ENCODE measurements around the gene NFATC2IP.

The NFATC2IP gene

DNA sequence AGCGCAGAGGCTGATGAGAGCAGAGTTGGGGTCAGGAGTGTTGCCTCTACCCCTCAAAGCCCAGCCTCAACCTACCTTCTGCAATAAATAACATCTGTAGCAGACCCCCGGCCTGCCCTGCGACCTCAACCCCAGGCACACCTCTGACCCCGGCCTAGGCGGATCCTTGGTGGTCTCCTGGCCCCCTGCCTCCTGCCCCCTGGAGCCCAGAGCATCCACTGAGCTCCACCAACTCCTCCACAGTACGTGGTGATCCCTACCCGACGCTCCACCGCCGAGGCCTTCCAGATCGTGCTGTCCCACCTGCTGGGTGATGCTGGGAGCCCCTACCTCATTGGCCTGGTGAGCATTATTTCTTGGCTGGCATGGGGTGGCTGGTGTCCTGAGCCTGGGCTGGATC lies 32.2 kb downstream of the NFATC2IP start:
- TF ChIP-seq JUND (IDR thresholded peaks at IDR 0.05; ENCODE audit: low read depth), result no peak
- DNase-seq (ENCODE audit: low read depth in 1 of 2, low spot score in 1 of 2), result no peak
- in situ Hi-C loops (cut with HindIII; ENCODE audit: low pct_unique_long_range_greater_than_20kb, low sequenced_read_pairs), result no loop called here

DNA sequence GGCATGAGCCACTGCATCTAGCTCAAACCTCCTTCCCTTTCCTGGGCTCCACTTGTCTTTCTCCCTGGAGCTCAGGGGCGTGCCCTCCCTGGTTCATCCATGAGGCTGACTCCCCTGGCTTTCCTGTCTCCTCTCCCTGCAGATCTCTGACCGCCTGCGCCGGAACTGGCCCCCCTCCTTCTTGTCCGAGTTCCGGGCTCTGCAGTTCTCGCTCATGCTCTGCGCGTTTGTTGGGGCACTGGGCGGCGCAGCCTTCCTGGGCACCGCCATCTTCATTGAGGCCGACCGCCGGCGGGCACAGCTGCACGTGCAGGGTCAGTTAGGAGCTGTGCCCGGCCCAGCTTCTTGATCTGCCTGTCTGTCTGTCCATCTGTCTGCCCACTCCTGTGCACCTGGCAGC lies 32.9 kb downstream of the NFATC2IP start:
- in situ Hi-C loops (cut with HindIII; ENCODE audit: low pct_unique_long_range_greater_than_20kb, low sequenced_read_pairs), result no loop called here
- TF ChIP-seq JUND (IDR thresholded peaks at IDR 0.05; ENCODE audit: low read depth), result no peak

DNA sequence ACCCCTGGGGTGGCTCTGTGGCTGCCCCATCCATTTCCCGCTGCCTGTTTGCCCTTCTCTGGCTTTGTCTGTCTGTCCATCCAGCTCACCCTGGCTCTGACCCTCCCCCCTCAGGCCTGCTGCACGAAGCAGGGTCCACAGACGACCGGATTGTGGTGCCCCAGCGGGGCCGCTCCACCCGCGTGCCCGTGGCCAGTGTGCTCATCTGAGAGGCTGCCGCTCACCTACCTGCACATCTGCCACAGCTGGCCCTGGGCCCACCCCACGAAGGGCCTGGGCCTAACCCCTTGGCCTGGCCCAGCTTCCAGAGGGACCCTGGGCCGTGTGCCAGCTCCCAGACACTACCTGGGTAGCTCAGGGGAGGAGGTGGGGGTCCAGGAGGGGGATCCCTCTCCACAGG lies 33.4 kb downstream of the NFATC2IP start:
- no peak for DNase-seq (ENCODE audit: low read depth in 1 of 2, low spot score in 1 of 2)
- no peak for TF ChIP-seq JUND (IDR thresholded peaks at IDR 0.05; ENCODE audit: low read depth)
- in situ Hi-C loops (cut with HindIII; ENCODE audit: low pct_unique_long_range_greater_than_20kb, low sequenced_read_pairs), result no loop called here

More for the DNA sequence above, 32.9 kb downstream of the NFATC2IP start:
- no peak for DNase-seq (ENCODE audit: low read depth in 1 of 2, low spot score in 1 of 2)

DNA sequence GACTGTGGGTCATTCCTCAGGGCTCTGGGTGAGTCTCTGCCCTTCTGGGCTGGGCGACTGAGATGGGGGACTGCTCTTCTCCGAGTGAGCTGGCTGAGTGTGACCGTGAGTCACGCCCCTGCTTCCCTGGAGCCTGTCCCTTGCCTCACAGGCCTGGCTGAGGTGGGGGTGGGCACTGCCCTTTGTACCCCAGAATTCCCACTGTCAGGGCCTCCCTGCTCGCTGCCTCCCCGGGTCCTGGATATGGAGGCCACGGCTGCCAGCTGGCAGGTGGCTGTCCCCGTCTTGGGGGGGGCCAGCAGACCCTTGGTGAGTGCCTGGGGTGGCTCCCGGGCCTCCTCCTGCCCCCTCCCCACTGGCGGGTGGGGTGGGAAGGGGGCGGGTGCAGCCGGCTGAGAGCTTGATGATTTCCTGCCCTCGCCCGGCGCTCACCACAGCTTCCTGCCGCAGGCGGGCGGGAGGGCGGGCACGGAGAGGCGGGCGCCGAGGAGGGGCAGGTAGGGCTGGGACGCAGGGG lies 33.9 kb downstream of the NFATC2IP start, which contains the start of gene LAT:
Gene LAT (plus strand): TSS at position 434 of the 517 bp plus-strand sequence. CDS start 366 bp downstream, outside the sequence.
- no peak for DNase-seq (ENCODE audit: low read depth in 1 of 2, low spot score in 1 of 2)
- in situ Hi-C loops (cut with HindIII; ENCODE audit: low pct_unique_long_range_greater_than_20kb, low sequenced_read_pairs), result no loop called here
- no peak for TF ChIP-seq JUND (IDR thresholded peaks at IDR 0.05; ENCODE audit: low read depth)

DNA sequence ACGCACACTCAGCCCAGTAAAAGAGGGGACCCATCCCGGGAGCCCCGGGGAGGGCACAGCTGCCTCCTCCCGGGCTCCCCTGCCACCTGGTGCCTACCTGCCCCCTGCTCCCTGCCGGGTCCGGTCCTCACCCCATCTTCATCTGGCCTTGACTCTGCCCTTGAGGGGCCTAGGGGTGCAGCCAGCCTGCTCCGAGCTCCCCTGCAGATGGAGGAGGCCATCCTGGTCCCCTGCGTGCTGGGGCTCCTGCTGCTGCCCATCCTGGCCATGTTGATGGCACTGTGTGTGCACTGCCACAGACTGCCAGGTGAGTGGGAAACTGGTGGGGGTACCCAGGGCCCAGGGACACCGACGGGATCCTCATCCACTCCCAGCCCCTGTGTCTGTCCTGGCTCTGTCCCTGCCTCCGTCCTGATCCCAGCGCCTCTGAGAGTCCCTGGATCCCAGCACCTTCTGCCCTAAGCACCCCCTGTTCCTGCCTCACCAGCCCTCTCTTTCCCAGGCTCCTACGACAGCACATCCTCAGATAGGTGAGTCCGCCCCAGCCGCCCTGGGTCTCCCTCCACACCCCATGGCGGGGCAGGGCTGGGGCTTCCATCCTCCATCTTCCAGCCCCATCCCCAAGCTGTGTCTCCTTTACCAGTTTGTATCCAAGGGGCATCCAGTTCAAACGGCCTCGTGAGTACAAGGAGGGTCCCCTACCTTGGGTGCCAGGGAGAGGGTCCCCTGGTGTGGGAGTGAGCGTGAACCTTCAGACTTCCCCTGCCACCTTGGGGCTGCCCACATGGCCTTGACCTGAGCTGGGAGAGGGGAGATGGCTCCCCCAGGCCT lies 34.7 kb downstream of the NFATC2IP start:
- no peak for DNase-seq (ENCODE audit: low read depth in 1 of 2, low spot score in 1 of 2)
- no peak for TF ChIP-seq JUND (IDR thresholded peaks at IDR 0.05; ENCODE audit: low read depth)
- in situ Hi-C loops (cut with HindIII; ENCODE audit: low pct_unique_long_range_greater_than_20kb, low sequenced_read_pairs), result no loop called here

DNA sequence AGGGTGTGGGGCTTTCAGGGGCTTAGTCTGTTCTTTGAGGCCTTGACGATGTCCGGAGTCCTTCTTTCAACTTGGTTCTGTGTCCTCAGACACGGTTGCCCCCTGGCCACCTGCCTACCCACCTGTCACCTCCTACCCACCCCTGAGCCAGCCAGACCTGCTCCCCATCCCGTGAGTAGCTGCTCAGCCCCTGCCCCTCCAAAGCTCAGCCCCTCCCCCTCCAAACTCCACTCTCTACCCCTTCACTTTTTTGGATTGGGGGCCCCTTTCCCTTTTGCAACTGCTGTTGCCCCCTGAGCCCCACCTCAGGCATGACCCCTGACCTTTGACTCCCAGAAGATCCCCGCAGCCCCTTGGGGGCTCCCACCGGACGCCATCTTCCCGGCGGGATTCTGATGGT lies 35.3 kb downstream of the NFATC2IP start:
- no peak for DNase-seq (ENCODE audit: low read depth in 1 of 2, low spot score in 1 of 2)
- in situ Hi-C loops (cut with HindIII; ENCODE audit: low pct_unique_long_range_greater_than_20kb, low sequenced_read_pairs), result no loop called here
- no peak for TF ChIP-seq JUND (IDR thresholded peaks at IDR 0.05; ENCODE audit: low read depth)

DNA sequence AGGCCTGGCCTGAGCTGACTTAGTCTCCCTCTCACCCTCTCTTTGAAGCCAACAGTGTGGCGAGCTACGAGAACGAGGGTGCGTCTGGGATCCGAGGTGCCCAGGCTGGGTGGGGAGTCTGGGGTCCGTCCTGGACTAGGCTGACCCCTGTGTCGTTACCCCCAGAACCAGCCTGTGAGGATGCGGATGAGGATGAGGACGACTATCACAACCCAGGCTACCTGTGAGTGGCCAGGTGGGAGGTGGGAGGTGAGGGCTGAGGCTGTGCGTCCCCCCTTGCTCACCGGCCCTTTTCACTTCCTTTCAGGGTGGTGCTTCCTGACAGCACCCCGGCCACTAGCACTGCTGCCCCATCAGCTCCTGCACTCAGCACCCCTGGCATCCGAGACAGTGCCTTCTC lies 35.8 kb downstream of the NFATC2IP start:
- no peak for DNase-seq (ENCODE audit: low read depth in 1 of 2, low spot score in 1 of 2)
- in situ Hi-C loops (cut with HindIII; ENCODE audit: low pct_unique_long_range_greater_than_20kb, low sequenced_read_pairs), result no loop called here

DNA sequence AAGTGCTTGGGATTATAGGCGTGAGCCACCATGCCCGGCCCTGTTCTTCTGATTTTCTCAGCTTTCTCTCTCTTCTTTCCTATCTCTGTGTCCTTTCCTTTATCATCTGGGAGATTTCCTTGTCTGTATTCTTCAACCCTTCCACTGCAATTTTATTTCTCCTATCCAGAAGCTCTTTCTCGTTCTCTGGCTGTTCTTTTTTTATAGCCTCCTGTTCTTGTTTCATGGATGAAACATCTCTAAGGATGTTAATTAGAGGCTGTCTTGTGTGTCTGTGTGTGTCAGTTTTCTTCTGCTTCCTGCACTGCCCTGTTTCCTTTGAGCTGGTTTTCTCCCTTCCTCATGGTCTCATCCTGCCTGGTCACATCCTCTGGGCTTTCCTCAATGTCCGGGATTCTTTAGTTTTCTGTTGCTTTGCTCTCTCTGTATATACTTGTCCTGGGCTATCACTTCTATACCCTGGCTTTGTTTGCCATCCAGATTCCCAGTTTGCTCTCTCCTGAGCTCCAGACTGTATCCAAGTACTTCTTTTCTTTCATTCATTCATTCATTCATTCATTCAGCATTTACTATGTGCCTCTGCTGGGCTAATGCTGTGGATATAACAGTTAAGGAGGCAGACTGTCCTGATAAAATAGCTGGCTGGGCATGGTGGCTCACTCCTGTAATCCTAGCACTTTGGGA lies 36.6 kb downstream of the NFATC2IP start:
- no peak for DNase-seq (ENCODE audit: low read depth in 1 of 2, low spot score in 1 of 2)
- no peak for TF ChIP-seq JUND (IDR thresholded peaks at IDR 0.05; ENCODE audit: low read depth)
- in situ Hi-C loops (cut with HindIII; ENCODE audit: low pct_unique_long_range_greater_than_20kb, low sequenced_read_pairs), result no loop called here

More for the DNA sequence above, 35.8 kb downstream of the NFATC2IP start:
- TF ChIP-seq JUND (IDR thresholded peaks at IDR 0.05; ENCODE audit: low read depth), result no peak

DNA sequence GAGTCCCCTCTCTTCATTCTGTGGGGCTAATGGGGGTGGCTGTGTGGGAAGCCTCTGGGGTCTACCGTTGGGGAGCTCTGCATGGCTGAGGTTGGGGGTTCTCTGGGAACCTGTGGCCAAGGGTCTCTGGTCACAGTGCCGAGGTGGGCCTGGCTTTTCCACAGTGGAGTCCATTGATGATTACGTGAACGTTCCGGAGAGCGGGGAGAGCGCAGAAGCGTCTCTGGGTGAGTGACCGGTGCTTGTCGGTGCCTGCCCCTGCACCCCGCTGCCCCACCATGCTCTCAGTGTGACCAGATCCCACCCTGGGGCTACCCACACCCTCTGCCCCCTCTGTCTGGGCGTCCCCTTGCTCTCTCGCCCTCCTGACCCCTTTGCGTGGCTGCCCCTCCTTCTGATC lies 38.6 kb downstream of the NFATC2IP start:
- no peak for TF ChIP-seq JUND (IDR thresholded peaks at IDR 0.05; ENCODE audit: low read depth)
- in situ Hi-C loops (cut with HindIII; ENCODE audit: low pct_unique_long_range_greater_than_20kb, low sequenced_read_pairs), result no loop called here
- no peak for DNase-seq (ENCODE audit: low read depth in 1 of 2, low spot score in 1 of 2)

DNA sequence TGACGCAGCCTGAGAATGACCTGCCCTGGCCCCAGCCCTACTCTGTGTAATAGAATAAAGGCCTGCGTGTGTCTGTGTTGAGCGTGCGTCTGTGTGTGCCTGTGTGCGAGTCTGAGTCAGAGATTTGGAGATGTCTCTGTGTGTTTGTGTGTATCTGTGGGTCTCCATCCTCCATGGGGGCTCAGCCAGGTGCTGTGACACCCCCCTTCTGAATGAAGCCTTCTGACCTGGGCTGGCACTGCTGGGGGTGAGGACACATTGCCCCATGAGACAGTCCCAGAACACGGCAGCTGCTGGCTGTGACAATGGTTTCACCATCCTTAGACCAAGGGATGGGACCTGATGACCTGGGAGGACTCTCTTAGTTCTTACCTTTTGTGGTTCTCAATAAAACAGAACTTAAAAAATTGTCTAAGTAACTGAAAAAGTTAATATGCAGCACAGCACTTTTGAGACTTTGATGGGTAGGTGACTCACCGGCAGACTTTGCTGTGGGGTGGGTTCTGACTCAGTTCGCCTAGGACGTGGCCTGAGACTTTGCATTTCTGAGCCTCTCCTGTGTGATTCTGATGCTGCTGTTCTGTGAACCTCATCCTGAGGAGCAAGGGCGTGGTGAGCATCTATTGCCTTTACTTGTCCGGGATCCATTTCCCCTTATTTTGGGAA lies 39.8 kb downstream of the NFATC2IP start:
- in situ Hi-C loops (cut with HindIII; ENCODE audit: low pct_unique_long_range_greater_than_20kb, low sequenced_read_pairs), result no loop called here
- no peak for TF ChIP-seq JUND (IDR thresholded peaks at IDR 0.05; ENCODE audit: low read depth)
- no peak for DNase-seq (ENCODE audit: low read depth in 1 of 2, low spot score in 1 of 2)

DNA sequence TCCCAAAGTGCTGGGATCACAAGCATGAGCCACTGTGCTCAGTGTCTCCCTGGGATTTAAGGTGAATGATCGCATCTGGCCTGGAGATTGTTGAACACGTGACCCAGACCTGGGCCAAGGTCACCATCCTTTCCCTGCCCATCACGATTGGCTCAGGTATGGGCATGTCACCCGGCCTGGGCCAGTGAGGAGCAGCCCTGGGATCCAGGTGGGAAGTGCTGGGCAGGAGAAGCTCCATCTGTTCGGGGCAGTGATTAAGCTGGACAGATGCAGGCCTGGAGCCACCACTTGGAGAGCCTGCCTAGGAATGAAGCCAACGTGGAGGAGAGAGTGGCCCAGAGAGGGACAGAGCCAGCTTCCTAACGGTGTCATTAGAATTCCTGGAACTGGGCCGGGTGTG lies 41.0 kb downstream of the NFATC2IP start:
- TF ChIP-seq JUND (IDR thresholded peaks at IDR 0.05; ENCODE audit: low read depth), result no peak
- in situ Hi-C loops (cut with HindIII; ENCODE audit: low pct_unique_long_range_greater_than_20kb, low sequenced_read_pairs), result no loop called here
- DNase-seq (ENCODE audit: low read depth in 1 of 2, low spot score in 1 of 2), result no peak

DNA sequence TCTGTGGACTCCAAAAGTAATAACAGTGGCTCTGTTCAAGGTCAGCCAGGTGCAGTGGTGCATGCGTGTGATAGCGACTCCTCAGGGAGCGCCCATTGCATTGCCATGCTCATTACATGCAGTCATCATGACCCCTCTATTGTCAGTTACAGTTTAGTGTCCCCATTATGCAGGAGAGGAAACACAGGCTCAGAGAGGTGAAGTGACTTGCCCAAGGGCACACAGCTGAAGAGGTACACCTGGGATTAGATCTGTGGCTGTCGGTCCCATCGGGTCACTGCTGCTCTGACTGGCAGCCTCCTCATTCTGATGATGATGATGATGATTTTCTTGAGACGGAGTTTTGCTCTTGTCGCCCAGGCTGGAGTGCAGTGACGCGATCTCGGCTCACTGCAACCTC lies 41.8 kb downstream of the NFATC2IP start:
- in situ Hi-C loops (cut with HindIII; ENCODE audit: low pct_unique_long_range_greater_than_20kb, low sequenced_read_pairs), result no loop called here
- DNase-seq (ENCODE audit: low read depth in 1 of 2, low spot score in 1 of 2), result no peak
- TF ChIP-seq JUND (IDR thresholded peaks at IDR 0.05; ENCODE audit: low read depth), result no peak

DNA sequence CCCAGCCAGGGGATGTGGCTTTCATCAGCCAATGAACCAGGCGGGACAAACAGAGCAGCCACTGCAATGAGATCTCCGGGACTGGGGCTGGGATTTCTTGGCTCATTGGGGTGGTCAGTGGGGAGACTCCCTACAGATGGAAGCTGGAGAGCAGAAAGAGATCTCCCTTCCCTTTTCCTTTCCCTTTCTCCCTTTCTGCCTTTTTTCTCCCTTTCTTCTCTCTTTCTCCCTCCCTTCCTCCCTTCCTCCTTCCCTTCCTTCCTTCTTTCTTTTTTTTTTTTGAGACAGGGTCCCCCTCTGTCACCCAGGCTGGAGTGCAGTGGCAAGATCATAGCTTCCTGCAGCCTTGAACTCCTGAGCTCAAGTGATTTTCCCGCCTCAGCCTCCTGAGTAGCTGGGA lies 48.1 kb downstream of the NFATC2IP start:
- no peak for TF ChIP-seq JUND (IDR thresholded peaks at IDR 0.05; ENCODE audit: low read depth)
- DNase-seq (ENCODE audit: low read depth in 1 of 2, low spot score in 1 of 2), result no peak
- in situ Hi-C loops (cut with HindIII; ENCODE audit: low pct_unique_long_range_greater_than_20kb, low sequenced_read_pairs), result no loop called here

Measured in T47D (cell line).